Retinal pigment epithelial cell (primary cell): ENCODE measurements around the gene MARF1.

Experiments used
- DNase-seq: peaks from one replicate; pipeline ENCODE4 v3.0.0-alpha.2; 2010; ENCODE audit warnings: low read depth
- H3K4me3 ChIP-seq: 2 replicates; pipeline ENCODE4 v1.5.1; 2011; ENCODE audit warnings: mild to moderate bottlenecking, low read length, control low read depth, moderate library complexity
- CTCF ChIP-seq: conservative IDR thresholded peaks from 2 replicates; pipeline ENCODE4 v1.5.1; 2011; ENCODE audit warnings: low read depth, low read length, control low read depth, inconsistent platforms

The MARF1 gene

GRCh38 chr16:15636392-15636873 lies 6.5 kb downstream of the MARF1 start:
- no peak overlapping the region for H3K4me3 ChIP-seq
- TF ChIP-seq CTCF = no peak
- DNase-seq = no peak

GRCh38 chr16:15635926-15636325 lies 7.0 kb downstream of the MARF1 start:
- no peak overlapping the region for H3K4me3 ChIP-seq
- no peak for TF ChIP-seq CTCF
- no peak for DNase-seq

- no peak for TF ChIP-seq CTCF
- H3K4me3 ChIP-seq = no peak overlapping the region
- no peak for DNase-seq
These were observed 11.1 kb downstream of the MARF1 start for GRCh38 chr16:15631730-15632409.

- no peak overlapping the region for H3K4me3 ChIP-seq
- no peak for TF ChIP-seq CTCF
- no peak for DNase-seq
These were observed 21.1 kb downstream of the MARF1 start for GRCh38 chr16:15621889-15622288.

- no peak for DNase-seq
- no peak for TF ChIP-seq CTCF
- no peak overlapping the region for H3K4me3 ChIP-seq
These were observed 21.5 kb downstream of the MARF1 start for GRCh38 chr16:15621456-15621855.

- no peak overlapping the region for H3K4me3 ChIP-seq
- no peak for TF ChIP-seq CTCF
- no peak for DNase-seq
These were observed 22.3 kb downstream of the MARF1 start for GRCh38 chr16:15620611-15621195.

- no peak overlapping the region for H3K4me3 ChIP-seq
- no peak for DNase-seq
- no peak for TF ChIP-seq CTCF
These were observed 24.6 kb downstream of the MARF1 start for GRCh38 chr16:15618392-15618791.
